GM18873 (cell line): ENCODE results near the gene THSD4.

Experiments
- ATAC-seq: cut with Tn5 transposase; IDR thresholded peaks from one replicate; pipeline ENCODE4 v1.9.1; 2021; ENCODE audit warnings: mild to moderate bottlenecking, moderate library complexity, moderate number of reproducible peaks; ENCODE audit not compliant: unreplicated experiment, low FRiP score

The THSD4 gene

DNA sequence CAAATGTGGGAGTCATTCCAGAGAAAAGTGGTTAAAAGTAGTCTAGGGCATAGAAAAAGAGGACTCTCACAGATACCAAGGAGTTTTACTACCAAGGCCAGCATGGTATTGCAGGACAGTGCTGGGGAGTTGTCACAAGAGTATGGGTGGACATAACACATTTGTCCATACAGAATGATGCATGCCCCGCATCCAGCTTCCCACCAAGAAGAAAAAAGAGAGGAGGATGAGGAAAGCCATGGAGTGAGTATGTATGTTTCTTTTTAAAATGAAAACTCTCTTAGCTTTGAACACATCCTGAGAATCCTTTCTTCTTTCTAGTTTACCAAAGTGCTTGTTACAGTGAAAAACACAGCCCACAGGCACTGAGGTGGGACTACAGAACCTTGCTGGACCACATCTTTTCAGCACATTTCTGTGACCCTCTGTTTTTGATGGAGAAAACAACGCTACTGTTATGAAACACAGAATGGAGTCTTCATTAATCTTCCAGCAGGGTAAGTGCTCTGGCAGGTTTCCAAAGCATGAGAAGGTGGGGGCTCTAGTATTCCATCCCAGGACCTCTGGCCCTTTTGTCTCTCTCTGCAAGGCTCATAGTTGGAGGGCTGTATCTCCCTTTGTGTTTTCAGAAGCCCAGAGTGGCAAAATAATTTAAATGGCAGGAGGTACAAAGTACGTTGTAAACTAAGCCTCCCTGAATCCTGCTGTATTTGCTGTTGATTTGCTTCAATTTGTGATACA, 707.8 kb downstream of the THSD4 start:
- no peak for ATAC-seq

- ATAC-seq: no peak
Measured at GRCh38 chr15:71823801-71824200, 708.5 kb downstream of the THSD4 start.

- ATAC-seq: no peak
Measured at GRCh38 chr15:71825021-71825730, 709.9 kb downstream of the THSD4 start.

DNA sequence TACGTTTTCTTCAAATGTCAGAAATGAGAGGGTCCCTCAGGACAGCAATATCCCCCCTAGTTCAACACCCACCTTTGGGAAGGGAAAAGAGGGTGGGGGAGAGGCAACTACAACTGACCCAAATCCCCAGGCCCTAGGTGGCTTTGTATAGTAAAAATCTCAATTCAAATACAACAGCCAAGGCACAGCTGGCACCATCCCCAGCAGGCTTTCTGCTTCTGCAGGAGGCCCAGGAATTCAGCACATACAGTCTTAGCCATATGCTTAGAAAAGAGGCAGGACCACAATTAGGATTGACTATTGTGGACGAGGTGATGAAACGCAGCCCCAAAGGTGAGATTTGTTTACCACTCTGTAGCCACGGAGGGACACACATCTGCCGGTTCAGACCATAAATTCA, 710.9 kb downstream of the THSD4 start:
- no peak for ATAC-seq

DNA sequence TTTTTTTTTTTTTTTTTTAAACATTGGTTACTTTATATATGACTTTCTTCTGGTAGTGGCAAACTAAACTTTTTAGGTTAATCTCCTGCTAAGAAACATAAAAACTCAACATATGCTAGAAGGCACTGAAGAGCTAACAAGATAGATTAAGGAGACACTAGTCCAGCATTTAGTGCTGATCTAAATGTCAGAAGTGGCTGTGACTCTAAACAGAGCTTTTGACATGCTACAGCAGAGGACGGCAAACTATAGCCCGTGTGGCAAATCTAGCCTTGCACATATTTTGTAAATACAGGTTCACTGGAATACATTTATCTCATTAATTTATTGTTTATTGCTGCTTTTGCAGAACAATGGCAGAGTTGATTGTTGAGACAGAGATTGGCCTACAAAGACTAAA, 715.7 kb downstream of the THSD4 start:
- no peak for ATAC-seq
